ENCODE results near the gene CCR8.
A peak's percentile ranks its signal among the peaks of the same experiment; 100 is the strongest.
"Not testable (repeated sequence)": the region's sequence is repeated elsewhere in the genome, so short reads cannot be mapped to it uniquely, and the experiment has no call there.

CCR8 gene

GRCh38 chr3:39350714-39351113 lies 21.2 kb downstream of the CCR8 start:
- no peak for DNase-seq

GRCh38 chr3:39351134-39351533 lies 21.6 kb downstream of the CCR8 start:
- not testable (repeated sequence) for DNase-seq

GRCh38 chr3:39353168-39353927 lies 23.8 kb downstream of the CCR8 start:
- DNase-seq, result not testable (repeated sequence)

- no peak for DNase-seq
Measured at GRCh38 chr3:39358333-39358732, 28.8 kb downstream of the CCR8 start.

- peak; percentile 7 to 59 for DNase-seq
Measured at GRCh38 chr3:39361252-39361927, 31.9 kb downstream of the CCR8 start.

GRCh38 chr3:39362192-39362591 lies 32.7 kb downstream of the CCR8 start:
- DNase-seq, result peak in 1 of 2 donors; percentile 5

GRCh38 chr3:39362812-39363211 lies 33.3 kb downstream of the CCR8 start:
- no peak for DNase-seq

- DNase-seq, result not testable (repeated sequence)
Measured at GRCh38 chr3:39370450-39370849, 40.9 kb downstream of the CCR8 start.

- DNase-seq, result no peak
Measured at GRCh38 chr3:39372833-39373232, 43.3 kb downstream of the CCR8 start.

GRCh38 chr3:39376959-39377634 lies 47.6 kb downstream of the CCR8 start:
- DNase-seq, result no peak

GRCh38 chr3:39378088-39378487 lies 48.6 kb downstream of the CCR8 start:
- DNase-seq, result peak in 1 of 2 donors; percentile 8

- DNase-seq, result no peak
Measured at GRCh38 chr3:39378957-39379777, 49.7 kb downstream of the CCR8 start.

GRCh38 chr3:39379778-39380155 lies 50.3 kb downstream of the CCR8 start:
- DNase-seq, result no peak

- DNase-seq, result no peak
Measured at GRCh38 chr3:39381432-39381831, 51.9 kb downstream of the CCR8 start.
